A549 (cell line): ENCODE results near the gene SP2. TPM values are rescaled to one million over a fixed set of nuclear protein-coding genes. Genes with fewer than 3 reads are reported as not detected.

ENCODE experiments used
- ATAC-seq, 2 experiments: fragments of 200-7000 bp in 1 of 2; fragments of >200 bp in 1 of 2; cut with Nextera tagmentation in 1 of 2; cut with Tn5 transposase in 1 of 2; 3 replicates each; pipeline versions ENCODE4 v1.8.0 to v1.9.1; 2018 to 2020; ENCODE audit warnings: mild to moderate bottlenecking in 1 of 2, moderate library complexity in 1 of 2
- CTCF ChIA-PET: fragments of 300-600 bp; sonication (Branson Sonifier 250); formaldehyde crosslinking; extraction: SDS; loops from one replicate; lab custom pipeline; 2021; ENCODE audit warnings: antibody characterized with exemption, inconsistent platforms; lab: Yijun Ruan, JAX
- POLR2A ChIA-PET: fragments of 350-600 bp; formaldehyde crosslinking; extraction: SDS; loops from one replicate; lab custom pipeline; 2021; ENCODE audit warnings: antibody characterized with exemption, inconsistent platforms; lab: Yijun Ruan, JAX
- DNase-seq, 2 experiments: peaks; one replicate each; pipeline versions ENCODE4 v3.0.0 to v3.0.0-alpha.2; 2011 to 2016; ENCODE audit warnings: low read depth in 1 of 2, low spot score in 1 of 2
- FAIRE-seq: peaks from 2 replicates; lab custom pipeline; 2011; peaks lifted over from hg19 to GRCh38; lab: Jason Lieb, UNC
- H3K27ac ChIP-seq, 2 experiments: fragments of >200 bp; sonication (Bioruptor Twin); formaldehyde crosslinking; 3 replicates each; pipeline ENCODE4 v1.5.1; 2016 to 2017
- H3K4me1 ChIP-seq: fragments of >200 bp; sonication (Bioruptor Twin); formaldehyde crosslinking; 3 replicates; pipeline ENCODE4 v1.6.1; 2016
- H3K4me2 ChIP-seq: fragments of >200 bp; sonication (Bioruptor Twin); formaldehyde crosslinking; 3 replicates; pipeline ENCODE4 v1.6.1; 2016
- H3K4me3 ChIP-seq: fragments of >200 bp; sonication (Bioruptor Twin); formaldehyde crosslinking; 3 replicates; pipeline ENCODE4 v1.5.1; 2016
- H3K9me3 ChIP-seq: fragments of >200 bp; sonication (Bioruptor Twin); formaldehyde crosslinking; 3 replicates; pipeline ENCODE4 v1.6.1; 2016
- CBX2 ChIP-seq: fragments of 200-600 bp; sonication (generic); IDR thresholded peaks from 2 replicates; pipeline ENCODE4 v1.6.1; 2016; ENCODE audit warnings: low read depth, mild to moderate bottlenecking, borderline replicate concordance
- CEBPB ChIP-seq, 2 experiments: fragments of >200 bp in 1 of 2; sonication (Bioruptor Twin) in 1 of 2; formaldehyde crosslinking in 1 of 2; IDR thresholded peaks; 2 replicates each; pipeline ENCODE4 v1.6.1; 2012 to 2016
- CHD2 ChIP-seq: fragments of 150-350 bp; IDR thresholded peaks from 2 replicates; pipeline ENCODE4 v1.6.1; 2014; ENCODE audit warnings: low read length; ENCODE audit not compliant: partially characterized antibody
- CTCF ChIP-seq: fragments of >200 bp; sonication (Bioruptor Twin); formaldehyde crosslinking; IDR thresholded peaks from 3 replicates; pipeline ENCODE4 v1.5.1; 2016
- FOXS1 ChIP-seq: fragments of 250-450 bp; sonication (Bioruptor Pico); IDR thresholded peaks from 2 replicates; pipeline ENCODE4 v1.5.0; 2020; ENCODE audit warnings: mild to moderate bottlenecking, moderate library complexity
- HMGXB4 ChIP-seq: fragments of 250-450 bp; sonication (Bioruptor Pico); IDR thresholded peaks from 2 replicates; pipeline ENCODE4 v1.5.0; 2021; ENCODE audit warnings: mild to moderate bottlenecking, moderate library complexity, borderline replicate concordance
- HOXA7 ChIP-seq: fragments of 250-450 bp; sonication (Bioruptor Pico); IDR thresholded peaks from 2 replicates; pipeline ENCODE4 v1.5.0; 2020; ENCODE audit warnings: mild to moderate bottlenecking, moderate library complexity
- HOXB13 ChIP-seq: fragments of 250-450 bp; sonication (Bioruptor Pico); IDR thresholded peaks from 2 replicates; pipeline ENCODE4 v1.5.0; 2020; ENCODE audit warnings: low read depth, mild to moderate bottlenecking, moderate library complexity
- JUNB ChIP-seq: fragments of >200 bp; sonication (Bioruptor Twin); formaldehyde crosslinking; IDR thresholded peaks from 2 replicates; pipeline ENCODE4 v1.6.1; 2016
- KDM1A ChIP-seq: fragments of 200-600 bp; sonication (generic); IDR thresholded peaks from 2 replicates; pipeline ENCODE4 v1.6.1; 2016; ENCODE audit warnings: low read depth, mild to moderate bottlenecking
- KDM5A ChIP-seq: fragments of 200-600 bp; sonication (generic); IDR thresholded peaks from 2 replicates; pipeline ENCODE4 v1.6.1; 2016; ENCODE audit warnings: antibody characterized with exemption, mild to moderate bottlenecking
- MAFK ChIP-seq: fragments of 450-650 bp; IDR thresholded peaks from 2 replicates; pipeline ENCODE4 v1.6.1; 2014; ENCODE audit not compliant: partially characterized antibody
- MAX ChIP-seq: IDR thresholded peaks from 2 replicates; pipeline ENCODE4 v1.6.1; 2012
- MAZ ChIP-seq: fragments of 150-350 bp; IDR thresholded peaks from 2 replicates; pipeline ENCODE4 v1.6.1; 2014; ENCODE audit warnings: antibody characterized with exemption, low read depth, low read length, borderline replicate concordance
- MYC ChIP-seq: IDR thresholded peaks from 2 replicates; pipeline ENCODE4 v1.6.1; 2012; ENCODE audit warnings: mild to moderate bottlenecking, inconsistent platforms, low read length, improper control_type of control experiment, borderline replicate concordance
- NFE2L2 ChIP-seq: fragments of 150-350 bp; conservative IDR thresholded peaks from 2 replicates; pipeline ENCODE4 v1.6.1; 2014; ENCODE audit warnings: low read length
- NPAS2 ChIP-seq: fragments of 250-450 bp; sonication (Bioruptor Pico); IDR thresholded peaks from 2 replicates; pipeline ENCODE4 v1.8.0; 2022; ENCODE audit warnings: mild to moderate bottlenecking, moderate library complexity, borderline replicate concordance
- PBX3 ChIP-seq: IDR thresholded peaks from 2 replicates; pipeline ENCODE4 v1.6.1; 2012
- RAD21 ChIP-seq, 2 experiments: fragments of >200 bp in 1 of 2; sonication (Bioruptor Twin) in 1 of 2; formaldehyde crosslinking in 1 of 2; IDR thresholded peaks in 1 of 2; conservative IDR thresholded peaks in 1 of 2; 2 replicates in 1 of 2; 3 replicates in 1 of 2; pipeline ENCODE4 v1.6.1; 2012 to 2018; ENCODE audit warnings: inconsistent platforms in 1 of 2
- SREBF2 ChIP-seq: fragments of 450-650 bp; IDR thresholded peaks from 2 replicates; pipeline ENCODE4 v1.6.1; 2014; ENCODE audit warnings: mild to moderate bottlenecking, moderate library complexity
- ZSCAN20 ChIP-seq: fragments of 250-450 bp; sonication (Bioruptor Pico); IDR thresholded peaks from 2 replicates; pipeline ENCODE4 v1.8.0; 2022; ENCODE audit warnings: mild to moderate bottlenecking, moderate library complexity
- WGBS: methylation state at CpG from one replicate; pipeline ENCODE4 v1.1.6; 2017; ENCODE audit errors: missing lambda C conversion rate; 5-methylcytosine and 5-hydroxymethylcytosine counted together
- polyA plus RNA-seq, 4 experiments: library from polyadenylated mRNA; depleted of rRNA in 3 of 4; stranded (reverse); fragments of >200 nt; fragmentation: RNase III in 1 of 4; extraction: RNeasy Plus Mini Kit Qiagen cat#74134 plus additional on column Dnase treatment in 1 of 4; gene quantifications; 2 replicates in 3 of 4; 3 replicates in 1 of 4; pipeline ENCODE4 v1.2.3, GENCODE V29; 2011 to 2017

The SP2 gene
- polyA plus RNA-seq, 2 of the 4 experiments (the other 2 are of a cell fraction) = 6.2 to 11.6 TPM

- TF ChIP-seq HMGXB4 (CRISPR knock-in tag) (no peak), CBX2 (no peak), PBX3 (no peak)
Measured at GRCh38 chr17:47889734-47890529, 6.1 kb upstream of the SP2 start (continued).

- no peak overlapping the region for H3K4me2 ChIP-seq
- FAIRE-seq (no peak), DNase-seq (no peak), ATAC-seq (no peak)
- no peak overlapping the region for H3K4me3 ChIP-seq
- TF ChIP-seq CTCF = no peak
- no peak for TF ChIP-seq FOXS1
- TF ChIP-seq MYC = no peak
- no peak for TF ChIP-seq KDM5A
- no peak for TF ChIP-seq HOXA7
- no peak for TF ChIP-seq SREBF2
- TF ChIP-seq CHD2 = no peak
- no peak for TF ChIP-seq MAZ
- no peak for TF ChIP-seq MAX
- no peak for TF ChIP-seq CEBPB (IDR thresholded peaks at IDR 0.05)
- TF ChIP-seq JUNB = no peak
- no peak for TF ChIP-seq ZSCAN20
- WGBS = 68% methylated on average over 4 of the region's 4 CpGs
- H3K9me3 ChIP-seq = no peaks in the 10 kb centered on the region
- ChIA-PET CTCF (interaction anchor here (0.8 to 18.8 kb wide), 17 partner anchors 13 to 130 kb away, joined by 3 to 1860 read pairs (median 8); partner anchors contain the start of genes CDK5RAP3, LRRC46, MRPL10 and PNPO), POLR2A (interaction anchor here (0.8 to 2.1 kb wide), 3 partner anchors 49 to 242 kb away, joined by 3 to 8 read pairs (median 4); partner anchors contain the start of genes KPNB1 and SCRN2)
- peaks cover 16% of the 10 kb centered on the region; the same call in 2 of the 3 replicates for H3K4me1 ChIP-seq
- H3K27ac ChIP-seq = no peak overlapping the region
Measured at GRCh38 chr17:47891545-47892088, 4.4 kb upstream of the SP2 start.

- POLR2A ChIA-PET = interaction anchor here (0.6 to 1.8 kb wide), 23 partner anchors 9 to 1297 kb away, joined by 3 to 38 read pairs (median 7); partner anchors contain the start of genes CDK5RAP3, KPNB1, LRRC46 and MRPL10
- Histone ChIP-seq H3K27ac (peak overlapping the region; percentile 89), H3K4me3 (peak overlapping the region; percentile 86), H3K9me3 (no peaks in the 10 kb centered on the region), H3K4me2 (peak overlapping the region; percentile 87), H3K4me1 (peaks cover 17% of the 10 kb centered on the region; the same call in 2 of the 3 replicates)
- FAIRE-seq = no peak
- ATAC-seq = peak in 1 of 2 experiments; percentile 0; a peak in 1 of 6 replicates
- CTCF ChIA-PET = interaction anchor here (0.7 to 18.8 kb wide), 13 partner anchors 10 to 276 kb away, joined by 3 to 1860 read pairs (median 5); partner anchors contain the start of genes CDK5RAP3, LRRC46, MRPL10 and SCRN2
- WGBS = 42% methylated on average over 11 of the region's 11 CpGs
- DNase-seq = no peak
- peak in 1 of 2 experiments; percentile 18; a peak in 1 of 5 replicates for TF ChIP-seq RAD21 (conservative IDR thresholded peaks at IDR 0.05 in 1 of 2, IDR thresholded peaks at IDR 0.05 in 1 of 2)
- 0 out of 2 replicates have a peak, but pooled peaks have one; percentile 6 for TF ChIP-seq NFE2L2
- no peak for TF ChIP-seq NPAS2 (CRISPR knock-in tag)
- no peak for TF ChIP-seq KDM1A
- no peak for TF ChIP-seq CTCF
- no peak for TF ChIP-seq HMGXB4 (CRISPR knock-in tag)
- no peak for TF ChIP-seq MAFK
- TF ChIP-seq ZSCAN20 = no peak
- TF ChIP-seq HOXB13 (CRISPR knock-in tag) = no peak
Measured at GRCh38 chr17:47894498-47895346, 1.3 kb upstream of the SP2 start.
